WTC11 (cell line): ENCODE measurements around the gene NOTCH2.

ENCODE experiments used
- CTCF ChIP-seq: fragments of 200-600 bp; IDR thresholded peaks from 2 replicates; pipeline ENCODE4 v1.8.0; 2022; ENCODE audit warnings: antibody characterized with exemption
- FOXJ3 ChIP-seq: sonication (generic); formaldehyde crosslinking; IDR thresholded peaks from 2 replicates; pipeline ENCODE4 v1.9.0; 2021; ENCODE audit warnings: missing genetic modification reagents, mild to moderate bottlenecking, borderline replicate concordance
- IRF1 ChIP-seq: sonication (generic); formaldehyde crosslinking; IDR thresholded peaks from 2 replicates; pipeline ENCODE4 v1.8.0; 2023; ENCODE audit warnings: missing genetic modification reagents
- MAX ChIP-seq: sonication (generic); formaldehyde crosslinking; IDR thresholded peaks from 2 replicates; pipeline ENCODE4 v1.8.0; 2022; ENCODE audit warnings: mild to moderate bottlenecking, missing genetic modification reagents
- NR2C2 ChIP-seq: sonication (generic); formaldehyde crosslinking; IDR thresholded peaks from 2 replicates; pipeline ENCODE4 v1.8.0; 2022; ENCODE audit warnings: mild to moderate bottlenecking, missing genetic modification reagents
- ZBTB43 ChIP-seq: sonication (generic); formaldehyde crosslinking; IDR thresholded peaks from 2 replicates; pipeline ENCODE4 v1.8.1; 2023; ENCODE audit warnings: mild to moderate bottlenecking, missing genetic modification reagents

GRCh38 chr1:119953266-119953998 lies 116.0 kb downstream of the NOTCH2 start:
- TF ChIP-seq FOXJ3 (CRISPR knock-in tag) (no peak), NR2C2 (CRISPR knock-in tag) (no peak), MAX (CRISPR knock-in tag) (no peak), CTCF (no peak), ZBTB43 (CRISPR knock-in tag) (no peak), IRF1 (CRISPR knock-in tag) (no peak)
